ENCODE results near the gene THBS4.

Gene THBS4

DNA sequence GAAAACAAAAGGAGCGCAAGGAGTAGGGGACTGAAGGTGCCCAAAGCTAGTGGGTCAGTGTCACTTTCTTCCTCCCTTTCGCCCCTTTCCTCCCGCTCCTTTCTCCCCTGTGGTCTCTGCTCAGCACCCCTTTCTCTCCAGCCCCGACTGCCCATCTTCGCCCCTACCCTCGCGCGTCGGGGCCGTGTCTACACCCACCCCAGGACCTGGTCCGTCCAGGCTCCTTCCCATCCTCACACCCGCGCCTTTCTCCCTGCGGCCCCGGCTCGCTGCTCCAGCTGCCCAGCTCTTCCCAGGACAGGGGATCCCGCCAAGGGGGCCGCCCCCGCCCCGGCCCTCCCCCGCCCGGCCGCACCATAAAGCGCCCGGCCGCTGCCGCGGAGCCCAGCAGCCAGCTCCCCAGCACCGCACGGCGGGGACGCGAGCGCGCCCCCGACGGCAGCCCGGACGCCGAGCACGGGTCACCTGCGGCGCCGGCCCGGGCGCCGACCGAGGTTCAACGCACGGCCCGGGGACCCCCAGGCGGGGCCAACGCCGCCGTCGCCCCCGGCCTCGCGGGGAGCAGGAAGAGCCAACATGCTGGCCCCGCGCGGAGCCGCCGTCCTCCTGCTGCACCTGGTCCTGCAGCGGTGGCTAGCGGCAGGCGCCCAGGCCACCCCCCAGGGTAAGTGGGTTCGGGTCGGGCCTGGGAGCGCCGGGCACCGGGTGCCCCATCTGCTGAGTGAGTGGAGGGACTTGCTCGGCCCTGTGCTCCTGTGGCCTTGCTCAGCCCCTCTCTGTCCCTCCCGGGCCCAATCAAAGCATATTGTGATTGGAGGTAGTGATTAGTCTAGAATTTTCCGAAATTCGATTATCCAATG lies at the start of gene THBS4:
THBS4 (plus strand) TSS at position 387 of the 860 bp plus-strand sequence; CDS start at position 577, 190 bp downstream.
- POLR2A ChIA-PET = no interaction called here
- no peak for TF ChIP-seq SUZ12 (IDR thresholded peaks at IDR 0.05)
- no peak for TF ChIP-seq ARNT (IDR thresholded peaks at IDR 0.05)
- no peak for TF ChIP-seq CTBP1 (IDR thresholded peaks at IDR 0.05; ENCODE audit: borderline replicate concordance)
- no peak for TF ChIP-seq ELF4 (IDR thresholded peaks at IDR 0.05)
- CTCF ChIA-PET = interaction anchor here (0.6 kb wide), 1 partner anchor 54 kb away, joined by 3 read pairs; no protein-coding TSS in a partner anchor
- DNase-seq (ENCODE audit: extremely low spot score) = no peak

DNA sequence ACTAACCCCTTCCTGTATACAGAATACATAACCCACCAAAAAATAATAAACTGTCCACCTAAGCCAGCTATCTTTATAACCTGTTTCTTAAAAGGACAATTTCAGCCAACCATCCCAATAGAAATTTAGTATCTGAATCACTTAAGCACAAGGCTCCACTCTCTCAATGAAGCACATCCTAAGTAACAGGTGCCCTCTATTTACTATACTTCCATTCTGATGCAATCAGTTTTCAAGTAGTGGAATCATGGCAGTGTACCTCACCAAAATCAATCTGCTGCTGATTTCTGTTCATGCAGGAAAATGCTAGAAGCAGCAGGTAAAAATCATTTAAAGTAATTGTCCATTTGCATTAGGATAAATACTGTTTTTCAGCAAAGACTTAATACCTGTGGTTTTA lies 48.9 kb upstream of the THBS4 start:
- no peak for TF ChIP-seq SUZ12 (IDR thresholded peaks at IDR 0.05)
- ChIA-PET CTCF (no interaction called here), POLR2A (no interaction called here)
- DNase-seq (ENCODE audit: extremely low spot score) = no peak

DNA sequence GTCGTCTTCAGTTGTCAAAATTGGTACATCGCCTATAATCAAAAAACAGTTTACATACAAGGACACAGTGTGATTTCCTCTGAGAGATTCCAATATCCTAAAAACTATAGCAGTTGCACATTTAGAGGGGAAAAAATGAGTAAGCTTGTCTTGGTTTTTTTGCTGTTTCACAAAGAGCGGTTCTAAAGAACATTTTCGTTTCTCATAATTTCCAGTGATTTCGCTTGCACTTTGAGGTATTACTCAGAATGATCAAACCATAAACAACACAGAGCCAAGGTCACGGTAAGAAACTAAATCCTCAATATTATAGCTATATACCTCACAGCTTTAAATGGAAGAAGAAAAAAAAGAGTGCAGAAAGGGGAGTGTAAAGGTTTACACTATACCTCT lies 44.9 kb upstream of the THBS4 start:
- CTCF ChIA-PET = no interaction called here

DNA sequence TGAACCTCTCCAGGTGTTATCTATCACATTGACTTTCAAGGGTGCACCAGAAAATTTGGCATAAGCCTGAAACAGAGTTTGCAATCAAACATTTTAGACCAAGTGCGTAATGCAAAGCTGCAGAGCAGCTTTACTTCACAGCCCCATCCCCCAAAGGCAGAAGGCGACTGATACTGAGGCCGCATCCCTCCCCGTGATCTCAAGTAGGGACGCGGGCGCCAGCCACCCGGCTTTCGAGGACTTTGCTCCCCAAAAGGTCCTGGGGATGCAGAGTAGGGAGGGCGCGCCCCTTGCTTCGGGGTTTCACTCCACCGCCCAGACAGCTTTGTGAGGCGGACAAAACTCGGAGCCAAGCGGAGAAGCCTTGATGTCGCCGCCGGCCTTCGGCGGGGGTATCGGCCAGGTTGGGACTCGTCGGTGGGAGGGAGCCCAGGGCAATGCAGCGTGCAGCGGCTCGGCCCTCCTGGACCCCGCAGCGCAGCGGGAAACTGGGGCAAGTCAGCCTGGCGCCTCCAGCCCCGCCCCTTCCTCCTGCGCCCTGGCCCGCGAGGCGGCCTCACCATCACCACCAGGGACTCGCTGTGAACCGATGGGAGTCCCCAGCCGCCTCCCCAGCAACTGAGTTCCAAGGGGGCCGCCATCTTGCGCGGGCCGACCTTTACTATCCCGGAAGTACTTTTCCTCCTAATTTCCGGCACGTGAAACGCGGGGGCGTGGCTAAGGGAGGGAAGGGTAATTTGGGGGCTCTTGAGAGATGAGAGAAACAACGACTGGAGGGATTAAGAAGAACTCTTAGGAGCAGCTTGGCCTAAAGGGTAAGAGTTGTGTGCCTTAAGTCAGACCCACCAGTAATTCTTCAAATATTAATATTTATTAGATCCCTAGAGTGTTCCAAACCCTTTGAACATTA lies 44.3 kb upstream of the THBS4 start, which contains the start of gene MTX3:
MTX3 (minus strand) TSS at position 665 of the 910 bp plus-strand sequence; CDS start at position 641, 24 bp downstream.
- ChIA-PET POLR2A (interaction anchor here (0.7 to 2.1 kb wide), 4 partner anchors 10 to 59 kb away, joined by 3 to 5 read pairs (median 3); no protein-coding TSS in a partner anchor), CTCF (no interaction called here)
- TF ChIP-seq ZNF384 (IDR thresholded peaks at IDR 0.05) (no peak), L3MBTL2 (conservative IDR thresholded peaks at IDR 0.05) (peak; percentile 83), FOXK2 (IDR thresholded peaks at IDR 0.05) (no peak), SUZ12 (IDR thresholded peaks at IDR 0.05) (no peak), CTBP1 (IDR thresholded peaks at IDR 0.05; ENCODE audit: borderline replicate concordance) (no peak), TARDBP (IDR thresholded peaks at IDR 0.05) (no peak), HDGF (IDR thresholded peaks at IDR 0.05; ENCODE audit: borderline replicate concordance) (no peak), NFRKB (IDR thresholded peaks at IDR 0.05) (0 out of 2 replicates have a peak, but pooled peaks have one; percentile 38), ARNT (IDR thresholded peaks at IDR 0.05) (no peak), FOXM1 (IDR thresholded peaks at IDR 0.05; ENCODE audit: borderline replicate concordance) (no peak), LEF1 (IDR thresholded peaks at IDR 0.05; ENCODE audit: borderline replicate concordance) (no peak), ELF4 (IDR thresholded peaks at IDR 0.05) (peak; percentile 64; the same call in 1 of the 2 replicates)
- TF ChIP-seq, protein P1, sequence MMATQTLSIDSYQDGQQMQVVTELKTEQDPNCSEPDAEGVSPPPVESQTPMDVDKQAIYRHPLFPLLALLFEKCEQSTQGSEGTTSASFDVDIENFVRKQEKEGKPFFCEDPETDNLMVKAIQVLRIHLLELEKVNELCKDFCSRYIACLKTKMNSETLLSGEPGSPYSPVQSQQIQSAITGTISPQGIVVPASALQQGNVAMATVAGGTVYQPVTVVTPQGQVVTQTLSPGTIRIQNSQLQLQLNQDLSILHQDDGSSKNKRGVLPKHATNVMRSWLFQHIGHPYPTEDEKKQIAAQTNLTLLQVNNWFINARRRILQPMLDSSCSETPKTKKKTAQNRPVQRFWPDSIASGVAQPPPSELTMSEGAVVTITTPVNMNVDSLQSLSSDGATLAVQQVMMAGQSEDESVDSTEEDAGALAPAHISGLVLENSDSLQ (IDR thresholded peaks at IDR 0.05) = no peak
- peak; percentile 87 for DNase-seq (ENCODE audit: extremely low spot score)

More for the DNA sequence above, 44.9 kb upstream of the THBS4 start:
- POLR2A ChIA-PET = interaction anchor here (1.0 to 2.1 kb wide), 3 partner anchors 9 to 58 kb away, joined by 3 to 5 read pairs (median 3); no protein-coding TSS in a partner anchor
- TF ChIP-seq TARDBP (IDR thresholded peaks at IDR 0.05) = no peak
- TF ChIP-seq ZNF384 (IDR thresholded peaks at IDR 0.05) = no peak
- TF ChIP-seq BHLHE40 (IDR thresholded peaks at IDR 0.05; ENCODE audit: borderline replicate concordance) = no peak
- no peak for TF ChIP-seq HDGF (IDR thresholded peaks at IDR 0.05; ENCODE audit: borderline replicate concordance)
- no peak for TF ChIP-seq ARNT (IDR thresholded peaks at IDR 0.05)
- TF ChIP-seq FOXK2 (IDR thresholded peaks at IDR 0.05) = no peak
- TF ChIP-seq L3MBTL2 (conservative IDR thresholded peaks at IDR 0.05) = no peak
- TF ChIP-seq, protein P1 (IDR thresholded peaks at IDR 0.05) = no peak
- TF ChIP-seq SUZ12 (IDR thresholded peaks at IDR 0.05) = no peak
- no peak for TF ChIP-seq SP1 (IDR thresholded peaks at IDR 0.05)
- no peak for TF ChIP-seq FOXA1 (IDR thresholded peaks at IDR 0.05)
- no peak for TF ChIP-seq LEF1 (IDR thresholded peaks at IDR 0.05; ENCODE audit: borderline replicate concordance)
- no peak for TF ChIP-seq NFRKB (IDR thresholded peaks at IDR 0.05)
- no peak for DNase-seq (ENCODE audit: extremely low spot score)

DNA sequence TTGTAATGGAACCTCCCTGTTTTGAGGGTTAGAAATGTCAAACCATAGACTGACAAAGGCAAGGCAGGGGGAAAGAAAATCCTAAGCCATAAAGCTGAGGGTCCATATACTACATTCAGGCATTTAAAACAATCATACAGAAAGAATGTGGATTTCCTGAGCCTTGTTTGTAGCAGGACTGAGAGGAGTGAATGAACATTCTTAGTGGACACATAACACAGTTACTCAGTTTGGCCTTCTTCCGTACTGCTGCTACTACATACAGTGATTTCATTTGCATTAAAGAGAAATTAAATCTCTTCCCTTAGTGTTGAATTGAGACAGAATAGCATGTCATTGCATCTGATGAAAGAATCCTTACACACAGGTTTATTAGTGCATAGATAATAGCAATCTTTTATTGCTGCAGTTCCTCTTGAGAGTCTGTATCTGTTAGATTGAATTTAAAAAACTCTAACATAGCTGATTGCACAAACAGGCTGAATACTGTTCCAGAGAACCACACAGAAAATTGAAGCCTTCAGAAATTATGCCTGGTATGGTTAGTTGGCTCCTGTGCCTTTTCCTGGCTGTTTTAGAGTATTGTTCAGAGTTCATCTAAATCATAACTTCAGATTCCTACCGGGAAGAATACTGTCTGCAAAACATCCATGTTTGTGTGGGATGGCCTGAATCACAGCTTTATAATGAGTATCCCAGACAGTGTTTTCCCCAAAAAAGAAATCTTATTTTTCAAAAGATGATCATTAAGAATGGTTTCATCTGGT lies 42.1 kb upstream of the THBS4 start:
- ChIA-PET POLR2A (no interaction called here), CTCF (no interaction called here)
- TF ChIP-seq BHLHE40 (IDR thresholded peaks at IDR 0.05; ENCODE audit: borderline replicate concordance) (no peak), FOXM1 (IDR thresholded peaks at IDR 0.05; ENCODE audit: borderline replicate concordance) (no peak), L3MBTL2 (conservative IDR thresholded peaks at IDR 0.05) (no peak), FOXA1 (IDR thresholded peaks at IDR 0.05) (no peak), CTBP1 (IDR thresholded peaks at IDR 0.05; ENCODE audit: borderline replicate concordance) (no peak), SP1 (IDR thresholded peaks at IDR 0.05) (no peak), ELF4 (IDR thresholded peaks at IDR 0.05) (no peak), HDGF (IDR thresholded peaks at IDR 0.05; ENCODE audit: borderline replicate concordance) (no peak), NFRKB (IDR thresholded peaks at IDR 0.05) (no peak), ARNT (IDR thresholded peaks at IDR 0.05) (no peak), SUZ12 (IDR thresholded peaks at IDR 0.05) (no peak), TARDBP (IDR thresholded peaks at IDR 0.05) (no peak), FOXK2 (IDR thresholded peaks at IDR 0.05) (no peak), LEF1 (IDR thresholded peaks at IDR 0.05; ENCODE audit: borderline replicate concordance) (no peak), ZNF384 (IDR thresholded peaks at IDR 0.05) (no peak)
- TF ChIP-seq, protein P1 (IDR thresholded peaks at IDR 0.05) = no peak

More for the DNA sequence above, 42.1 kb upstream of the THBS4 start:
- no peak for DNase-seq (ENCODE audit: extremely low spot score)

All from HEK293T (cell line).